ENCODE measurements around the gene PPWD1. TPM values are rescaled to one million over a fixed set of nuclear protein-coding genes. Genes with fewer than 3 reads are reported as not detected.

The PPWD1 gene
- total RNA-seq, 1 experiment from 2014 or later = 32.7 TPM

DNA sequence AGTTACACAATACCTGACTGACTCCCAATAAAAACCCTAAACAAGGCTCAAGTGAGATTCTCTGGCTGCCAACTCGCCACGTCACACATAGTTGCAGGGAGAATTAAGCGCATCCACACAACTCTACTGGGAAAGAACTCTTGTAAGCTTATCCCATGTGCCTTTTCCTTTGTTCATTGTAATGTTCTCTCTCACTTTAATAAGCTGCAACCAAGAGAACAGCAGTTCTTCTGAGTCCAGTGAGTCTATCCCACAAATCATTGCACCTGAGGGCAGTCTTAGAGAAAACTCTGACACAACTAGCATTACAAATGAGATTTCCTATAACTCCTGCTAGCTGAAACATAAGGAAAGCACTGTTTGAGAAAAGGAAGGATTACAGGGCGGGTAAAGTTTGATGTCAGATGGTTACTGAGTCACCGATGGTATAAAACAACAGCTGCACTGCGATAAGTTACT lies 27.5 kb upstream of the PPWD1 start:
- Mint-ChIP-seq H3K9me3 (ENCODE audit: unreplicated experiment) (no peaks in the 10 kb centered on the region), H3K27ac (ENCODE audit: low read depth, unreplicated experiment) (no peak overlapping the region), H3K4me1 (ENCODE audit: insufficient read depth, unreplicated experiment) (peaks cover 10% of the 10 kb centered on the region), H3K36me3 (ENCODE audit: insufficient read depth, unreplicated experiment) (no peaks in the 10 kb centered on the region), H3K4me3 (ENCODE audit: unreplicated experiment) (no peak overlapping the region), H3K27me3 (ENCODE audit: insufficient read depth, unreplicated experiment) (no peaks in the 10 kb centered on the region)
- BruUV-seq (replicated peaks) = no TSS peak
- intact Hi-C loops (cut with micrococcal nuclease) = no loop called here
- TF ChIP-seq, protein P1, sequence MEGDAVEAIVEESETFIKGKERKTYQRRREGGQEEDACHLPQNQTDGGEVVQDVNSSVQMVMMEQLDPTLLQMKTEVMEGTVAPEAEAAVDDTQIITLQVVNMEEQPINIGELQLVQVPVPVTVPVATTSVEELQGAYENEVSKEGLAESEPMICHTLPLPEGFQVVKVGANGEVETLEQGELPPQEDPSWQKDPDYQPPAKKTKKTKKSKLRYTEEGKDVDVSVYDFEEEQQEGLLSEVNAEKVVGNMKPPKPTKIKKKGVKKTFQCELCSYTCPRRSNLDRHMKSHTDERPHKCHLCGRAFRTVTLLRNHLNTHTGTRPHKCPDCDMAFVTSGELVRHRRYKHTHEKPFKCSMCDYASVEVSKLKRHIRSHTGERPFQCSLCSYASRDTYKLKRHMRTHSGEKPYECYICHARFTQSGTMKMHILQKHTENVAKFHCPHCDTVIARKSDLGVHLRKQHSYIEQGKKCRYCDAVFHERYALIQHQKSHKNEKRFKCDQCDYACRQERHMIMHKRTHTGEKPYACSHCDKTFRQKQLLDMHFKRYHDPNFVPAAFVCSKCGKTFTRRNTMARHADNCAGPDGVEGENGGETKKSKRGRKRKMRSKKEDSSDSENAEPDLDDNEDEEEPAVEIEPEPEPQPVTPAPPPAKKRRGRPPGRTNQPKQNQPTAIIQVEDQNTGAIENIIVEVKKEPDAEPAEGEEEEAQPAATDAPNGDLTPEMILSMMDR (IDR thresholded peaks at IDR 0.05; ENCODE audit: unreplicated experiment) = no peak
- DNase-seq (ENCODE audit: unreplicated experiment) = peak; percentile 3
- ChIA-PET CTCF (no interaction called here), POLR2A (no interaction called here)

DNA sequence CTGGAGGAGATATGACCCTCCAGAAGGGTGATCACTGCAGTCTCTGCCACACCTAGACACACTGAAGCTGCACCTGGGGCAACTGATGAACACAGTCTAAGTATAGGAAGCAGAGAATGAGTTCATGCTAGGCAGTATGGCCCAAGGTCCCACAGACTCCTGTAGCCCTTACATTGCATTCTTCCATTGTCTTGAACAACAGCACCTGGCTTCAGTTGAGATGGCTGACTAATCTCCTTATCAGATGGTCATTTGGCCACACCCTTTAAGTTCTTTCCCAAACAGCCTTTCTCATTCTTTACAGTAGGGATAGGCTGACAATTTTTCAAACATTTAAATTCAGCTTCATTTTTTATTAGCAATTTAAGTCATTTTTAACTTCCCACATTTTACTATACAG lies 23.3 kb upstream of the PPWD1 start:
- TF ChIP-seq, protein P1 (IDR thresholded peaks at IDR 0.05; ENCODE audit: unreplicated experiment) = no peak
- no peak for DNase-seq (ENCODE audit: unreplicated experiment)
- Mint-ChIP-seq H3K9me3 (ENCODE audit: unreplicated experiment) (no peaks in the 10 kb centered on the region), H3K4me1 (ENCODE audit: insufficient read depth, unreplicated experiment) (peaks cover 10% of the 10 kb centered on the region), H3K27ac (ENCODE audit: low read depth, unreplicated experiment) (no peak overlapping the region), H3K27me3 (ENCODE audit: insufficient read depth, unreplicated experiment) (no peaks in the 10 kb centered on the region), H3K36me3 (ENCODE audit: insufficient read depth, unreplicated experiment) (peaks cover 14% of the 10 kb centered on the region), H3K4me3 (ENCODE audit: unreplicated experiment) (no peak overlapping the region)
- intact Hi-C loops (cut with micrococcal nuclease) = no loop called here
- no TSS peak for BruUV-seq (replicated peaks)
- ChIA-PET POLR2A (interaction anchor here (0.7 kb wide), 1 partner anchor 14 kb away, joined by 3 read pairs; no protein-coding TSS in a partner anchor), CTCF (interaction anchor here (1.4 kb wide), 1 partner anchor 16 kb away, joined by 6 read pairs; no protein-coding TSS in a partner anchor)

DNA sequence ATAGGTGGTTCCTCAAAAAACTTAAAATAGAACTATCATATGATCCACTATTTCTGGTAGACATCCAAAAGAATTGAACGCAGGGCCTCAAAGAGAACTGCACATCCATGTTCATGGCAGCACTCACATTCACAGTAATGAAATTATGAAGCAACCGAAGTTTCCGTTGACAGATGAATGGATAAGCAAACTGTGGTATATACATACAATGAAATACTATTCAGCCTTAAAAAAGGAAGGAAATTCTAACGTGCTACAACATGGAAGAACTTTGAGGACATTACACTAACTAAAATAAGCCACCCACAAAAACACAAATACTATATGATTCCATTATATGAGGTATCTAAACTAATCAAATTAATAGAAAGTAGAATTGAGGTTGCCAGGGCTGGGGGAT lies 18.6 kb upstream of the PPWD1 start:
- no peak overlapping the region for H3K4me3 Mint-ChIP-seq (ENCODE audit: unreplicated experiment)
- no peak for DNase-seq (ENCODE audit: unreplicated experiment)
- no peaks in the 10 kb centered on the region for H3K9me3 Mint-ChIP-seq (ENCODE audit: unreplicated experiment)
- ChIA-PET CTCF (no interaction called here), POLR2A (no interaction called here)
- peaks cover 5% of the 10 kb centered on the region for H3K4me1 Mint-ChIP-seq (ENCODE audit: insufficient read depth, unreplicated experiment)
- H3K27ac Mint-ChIP-seq (ENCODE audit: low read depth, unreplicated experiment) = no peak overlapping the region
- intact Hi-C loops (cut with micrococcal nuclease) = no loop called here
- no TSS peak for BruUV-seq (replicated peaks)
- H3K36me3 Mint-ChIP-seq (ENCODE audit: insufficient read depth, unreplicated experiment) = peaks cover 20% of the 10 kb centered on the region
- TF ChIP-seq, protein P1 (IDR thresholded peaks at IDR 0.05; ENCODE audit: unreplicated experiment) = no peak
- no peaks in the 10 kb centered on the region for H3K27me3 Mint-ChIP-seq (ENCODE audit: insufficient read depth, unreplicated experiment)

DNA sequence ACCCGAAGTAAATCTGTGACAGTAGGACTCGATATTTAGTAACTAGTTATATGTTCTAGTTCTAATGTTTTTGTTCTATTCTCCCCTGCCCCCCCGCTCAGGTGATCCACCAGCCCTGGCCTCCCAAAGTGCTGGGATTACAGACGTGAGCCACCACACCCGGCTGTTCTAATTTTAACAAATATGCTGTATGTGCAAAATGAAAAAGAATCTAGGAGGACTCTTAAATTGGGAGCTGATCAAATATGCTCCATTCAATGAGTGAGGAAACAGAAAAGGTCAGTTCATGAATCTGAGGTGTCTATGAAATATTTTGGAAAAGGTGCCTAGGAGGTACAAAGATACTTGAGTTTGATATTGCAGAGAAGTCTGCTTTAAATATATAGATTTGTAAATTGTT lies 17.0 kb upstream of the PPWD1 start:
- Mint-ChIP-seq H3K4me3 (ENCODE audit: unreplicated experiment) (no peak overlapping the region), H3K27ac (ENCODE audit: low read depth, unreplicated experiment) (no peak overlapping the region), H3K36me3 (ENCODE audit: insufficient read depth, unreplicated experiment) (peaks cover 26% of the 10 kb centered on the region), H3K4me1 (ENCODE audit: insufficient read depth, unreplicated experiment) (no peaks in the 10 kb centered on the region), H3K27me3 (ENCODE audit: insufficient read depth, unreplicated experiment) (no peaks in the 10 kb centered on the region), H3K9me3 (ENCODE audit: unreplicated experiment) (no peaks in the 10 kb centered on the region)
- TF ChIP-seq, protein P1 (IDR thresholded peaks at IDR 0.05; ENCODE audit: unreplicated experiment) = no peak
- intact Hi-C loops (cut with micrococcal nuclease) = no loop called here
- POLR2A ChIA-PET = no interaction called here
- BruUV-seq (replicated peaks) = no TSS peak
- DNase-seq (ENCODE audit: unreplicated experiment) = no peak
- CTCF ChIA-PET = no interaction called here

All from MCF 10A (cell line).